Testis (tissue), 3 donors: ENCODE measurements around the gene KISS1R. TPM values are rescaled to one million over a fixed set of nuclear protein-coding genes. Genes with fewer than 3 reads are reported as not detected.

Source experiments
- DNase-seq: peaks from one replicate; pipeline ENCODE4 v3.0.0-alpha.2; 2019
- H3K27ac ChIP-seq, 2 donors: fragments of 200-600 bp; sonication (generic); one replicate each; pipeline ENCODE4 v1.5.1; 2019
- H3K27me3 ChIP-seq: fragments of 200-600 bp; sonication (generic); one replicate; pipeline ENCODE4 v1.5.1; 2019
- H3K36me3 ChIP-seq: fragments of 200-600 bp; sonication (generic); one replicate; pipeline ENCODE4 v1.5.1; 2017; ENCODE audit warnings: low read depth; ENCODE audit errors: missing control alignments
- H3K4me1 ChIP-seq: fragments of 200-600 bp; sonication (generic); one replicate; pipeline ENCODE4 v1.5.1; 2019
- H3K4me3 ChIP-seq, 2 donors: fragments of 200-600 bp; sonication (generic); one replicate each; pipeline ENCODE4 v1.5.1; 2017 to 2019
- H3K9me3 ChIP-seq: fragments of 200-600 bp; sonication (generic); one replicate; pipeline ENCODE4 v1.5.1; 2017
- POLR2A ChIP-seq: fragments of 450-650 bp; IDR thresholded peaks from one replicate; pipeline ENCODE4 v1.6.1; 2017; ENCODE audit warnings: antibody characterized with exemption, mild to moderate bottlenecking, moderate library complexity
- WGBS, 2 donors: methylation state at CpG; one replicate each; pipeline ENCODE4 v1.1.5; 2018; 5-methylcytosine and 5-hydroxymethylcytosine counted together
- intact Hi-C: fragments of 100-400 bp; cut with DNase I; formaldehyde crosslinking; loops from one replicate; pipeline ENCODE4 v1.15.1; 2023; ENCODE audit warnings: low total_unique reads
- polyA plus RNA-seq: library from polyadenylated mRNA; stranded (reverse); fragments of 350-450 nt; fragmentation: Illumina TruSeq; extraction: RNeasy Lipid Tissue Mini Kit (QIAGEN cat#74804); gene quantifications from one replicate; pipeline ENCODE4 v1.2.3, GENCODE V29; 2014; ENCODE audit warnings: low read depth, low replicate concordance; ENCODE audit not compliant: insufficient read depth
- total RNA-seq, 2 donors: library from RNA; depleted of rRNA; stranded (reverse); fragments of >200 nt; gene quantifications; one replicate each; pipeline ENCODE4 v1.2.3, GENCODE V29; 2016
- TF ChIP-seq, protein P1 (sequence below), 3 experiments: fragments of 450-650 bp in 2 of 3; fragments of 200-600 bp in 1 of 3; sonication (generic) in 1 of 3; IDR thresholded peaks; one replicate each; pipeline ENCODE4 v1.5.1; 2016 to 2019; ENCODE audit warnings: antibody characterized with exemption in 3 of 3, mild to moderate bottlenecking in 2 of 3, moderate library complexity in 1 of 3

KISS1R gene
- total and polyA plus RNA-seq, 3 donors from 2014 or later = not detected

DNA sequence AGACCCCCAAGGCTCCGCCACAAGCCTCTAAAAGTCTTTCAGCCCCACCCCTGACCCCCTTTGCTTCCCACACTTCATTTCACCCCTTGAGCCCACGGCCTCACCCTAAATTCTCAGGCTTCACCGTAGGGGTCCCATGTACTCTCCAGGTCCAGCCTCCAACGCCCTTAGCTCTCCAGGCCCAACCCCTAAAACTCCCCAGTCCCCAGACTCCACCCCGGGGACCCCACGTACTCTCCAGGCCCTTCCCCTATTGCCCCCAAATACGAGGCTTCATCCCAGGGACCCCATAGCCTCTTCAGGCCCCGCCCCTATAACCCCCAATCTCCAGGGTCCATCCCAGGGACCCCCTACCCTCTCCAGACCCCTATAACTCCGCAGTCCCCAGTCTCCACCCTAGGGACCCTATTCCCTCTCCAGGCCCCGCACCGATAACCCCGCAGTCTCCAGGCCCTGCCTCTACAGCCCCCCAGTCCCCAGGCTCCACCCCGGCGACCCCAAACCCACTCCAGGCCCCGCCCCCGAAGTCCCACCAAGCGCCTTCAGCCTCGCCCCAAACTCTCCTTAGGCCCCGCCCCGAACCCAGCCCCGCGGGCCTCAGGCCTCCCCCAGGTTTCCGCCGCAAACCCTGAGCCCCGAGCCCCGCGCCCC lies 24.8 kb upstream of the KISS1R start:
- WGBS, 2 donors = 5 to 7% methylated on average over 19 to 23 of the region's 27 CpGs
- DNase-seq = no peak
- H3K27ac ChIP-seq = peak overlapping the region; percentile 88 to 93
- peaks cover 4% of the 10 kb centered on the region for H3K4me1 ChIP-seq
- H3K9me3 ChIP-seq = no peaks in the 10 kb centered on the region
- no peaks in the 10 kb centered on the region for H3K36me3 ChIP-seq
- no peaks in the 10 kb centered on the region for H3K27me3 ChIP-seq
- TF ChIP-seq POLR2A = no peak
- TF ChIP-seq, protein P1, sequence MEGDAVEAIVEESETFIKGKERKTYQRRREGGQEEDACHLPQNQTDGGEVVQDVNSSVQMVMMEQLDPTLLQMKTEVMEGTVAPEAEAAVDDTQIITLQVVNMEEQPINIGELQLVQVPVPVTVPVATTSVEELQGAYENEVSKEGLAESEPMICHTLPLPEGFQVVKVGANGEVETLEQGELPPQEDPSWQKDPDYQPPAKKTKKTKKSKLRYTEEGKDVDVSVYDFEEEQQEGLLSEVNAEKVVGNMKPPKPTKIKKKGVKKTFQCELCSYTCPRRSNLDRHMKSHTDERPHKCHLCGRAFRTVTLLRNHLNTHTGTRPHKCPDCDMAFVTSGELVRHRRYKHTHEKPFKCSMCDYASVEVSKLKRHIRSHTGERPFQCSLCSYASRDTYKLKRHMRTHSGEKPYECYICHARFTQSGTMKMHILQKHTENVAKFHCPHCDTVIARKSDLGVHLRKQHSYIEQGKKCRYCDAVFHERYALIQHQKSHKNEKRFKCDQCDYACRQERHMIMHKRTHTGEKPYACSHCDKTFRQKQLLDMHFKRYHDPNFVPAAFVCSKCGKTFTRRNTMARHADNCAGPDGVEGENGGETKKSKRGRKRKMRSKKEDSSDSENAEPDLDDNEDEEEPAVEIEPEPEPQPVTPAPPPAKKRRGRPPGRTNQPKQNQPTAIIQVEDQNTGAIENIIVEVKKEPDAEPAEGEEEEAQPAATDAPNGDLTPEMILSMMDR (IDR thresholded peaks at IDR 0.05) = no peak
- peak overlapping the region; percentile 81 to 90 for H3K4me3 ChIP-seq
- intact Hi-C loops = no loop called here

DNA sequence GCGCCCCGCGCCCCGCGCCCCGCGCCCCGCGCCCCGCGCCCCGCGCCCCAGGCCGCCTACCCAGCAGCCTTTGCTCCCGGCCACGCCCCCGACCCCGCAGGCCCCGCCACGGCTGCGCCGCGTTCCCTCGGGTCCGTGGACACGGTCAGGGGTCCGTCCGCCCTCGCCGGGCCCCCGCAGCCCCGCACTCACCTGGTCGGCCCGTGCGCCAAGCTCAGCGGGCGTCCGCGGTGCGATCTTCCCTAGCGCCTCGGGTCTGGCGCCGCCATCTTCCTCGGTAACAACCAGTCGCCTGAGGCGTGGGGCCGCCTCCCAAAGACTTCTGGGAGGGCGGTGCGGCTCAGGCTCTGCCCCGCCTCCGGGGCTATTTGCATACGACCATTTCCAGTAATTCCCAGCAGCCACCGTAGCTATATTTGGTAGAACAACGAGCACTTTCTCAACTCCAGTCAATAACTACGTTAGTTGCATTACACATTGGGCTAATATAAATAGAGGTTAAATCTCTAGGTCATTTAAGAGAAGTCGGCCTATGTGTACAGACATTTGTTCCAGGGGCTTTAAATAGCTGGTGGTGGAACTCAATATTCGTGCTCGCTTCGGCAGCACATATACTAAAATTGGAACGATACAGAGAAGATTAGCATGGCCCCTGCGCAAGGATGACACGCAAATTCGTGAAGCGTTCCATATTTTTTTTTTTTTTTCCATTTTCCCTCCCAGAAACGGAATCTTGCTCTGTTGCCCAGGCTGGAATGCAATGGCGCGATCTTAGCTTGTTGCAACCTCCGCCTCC lies 24.0 kb upstream of the KISS1R start, which contains the start of the genes MED16 and RNU6-9:
TSS of gene MED16 (minus strand) at position 294 of the 796 bp plus-strand sequence. CDS start 2,056 bp downstream, outside the sequence.
TSS of gene RNU6-9 (plus strand) at position 591 of the 796 bp plus-strand sequence.
- WGBS, 2 donors = 0 to 1% methylated on average over 21 to 60 of the region's 69 CpGs
- H3K27me3 ChIP-seq = no peaks in the 10 kb centered on the region
- no peaks in the 10 kb centered on the region for H3K36me3 ChIP-seq
- H3K4me3 ChIP-seq = peak within 1 kb of the TSS; percentile 81 to 90
- peak; percentile 96 for DNase-seq
- peaks cover 4% of the 10 kb centered on the region for H3K4me1 ChIP-seq
- no peaks in the 10 kb centered on the region for H3K9me3 ChIP-seq
- peak within 1 kb of the TSS; percentile 88 to 93 for H3K27ac ChIP-seq
- intact Hi-C loops = no loop called here
- TF ChIP-seq, protein P1 (IDR thresholded peaks at IDR 0.05) = peak in 2 of 3 experiments; percentile 2 to 4
- peak; percentile 39 for TF ChIP-seq POLR2A

DNA sequence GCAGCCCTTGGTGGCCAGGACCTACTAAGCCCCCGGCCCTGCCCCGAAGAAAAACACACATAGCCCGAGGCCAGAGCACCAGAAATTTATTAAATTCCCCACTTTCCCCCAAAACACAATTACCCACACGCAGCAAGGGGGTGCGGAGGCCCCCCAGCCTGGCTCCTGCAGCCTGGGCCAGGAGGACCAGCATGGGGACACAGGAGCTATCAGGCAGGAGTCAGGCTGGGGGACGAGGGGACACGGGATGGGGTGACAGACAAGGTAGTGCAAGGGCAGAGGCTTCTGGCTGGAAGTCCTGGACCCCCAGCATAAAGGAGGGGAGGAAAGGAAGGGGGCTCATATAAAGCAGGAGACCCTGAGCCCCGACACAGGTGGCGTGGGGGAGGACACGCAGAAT lies 20.7 kb upstream of the KISS1R start:
- Histone ChIP-seq H3K9me3 (no peaks in the 10 kb centered on the region), H3K27ac (no peak overlapping the region), H3K36me3 (no peaks in the 10 kb centered on the region), H3K4me1 (peaks cover 4% of the 10 kb centered on the region), H3K27me3 (no peaks in the 10 kb centered on the region), H3K4me3 (no peak overlapping the region)
- WGBS, 2 donors = 89 to 95% methylated on average over 7 to 10 of the region's 10 CpGs
- TF ChIP-seq POLR2A = no peak
- intact Hi-C loops = no loop called here
- DNase-seq = no peak

DNA sequence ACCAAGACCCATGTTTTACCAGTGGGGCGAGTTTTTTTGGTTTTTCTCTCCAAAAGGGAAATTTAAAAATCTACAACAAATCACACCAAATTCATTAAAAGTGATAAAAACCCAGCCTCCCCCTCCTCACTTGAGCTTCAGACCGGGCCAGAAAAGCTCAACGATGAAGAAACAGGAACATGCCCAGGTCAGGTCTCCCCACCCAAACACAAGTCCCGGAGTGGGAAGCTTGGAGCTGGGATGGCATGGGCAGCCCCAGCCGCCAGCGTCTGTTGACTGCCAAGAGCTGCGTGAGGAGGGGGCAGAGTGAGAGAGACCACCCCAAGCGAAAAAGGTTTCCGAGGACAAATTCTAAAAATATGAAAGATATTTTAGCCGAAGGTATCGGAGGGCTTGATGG lies 20.1 kb upstream of the KISS1R start:
- intact Hi-C loops = no loop called here
- 88 to 89% methylated on average over 11 of the region's 11 CpGs for WGBS, 2 donors
- Histone ChIP-seq H3K27ac (no peak overlapping the region), H3K4me1 (peaks cover 1% of the 10 kb centered on the region), H3K36me3 (no peaks in the 10 kb centered on the region), H3K9me3 (no peaks in the 10 kb centered on the region), H3K4me3 (no peak overlapping the region), H3K27me3 (no peaks in the 10 kb centered on the region)
- no peak for DNase-seq
- no peak for TF ChIP-seq POLR2A
- TF ChIP-seq, protein P1 (IDR thresholded peaks at IDR 0.05) = no peak

DNA sequence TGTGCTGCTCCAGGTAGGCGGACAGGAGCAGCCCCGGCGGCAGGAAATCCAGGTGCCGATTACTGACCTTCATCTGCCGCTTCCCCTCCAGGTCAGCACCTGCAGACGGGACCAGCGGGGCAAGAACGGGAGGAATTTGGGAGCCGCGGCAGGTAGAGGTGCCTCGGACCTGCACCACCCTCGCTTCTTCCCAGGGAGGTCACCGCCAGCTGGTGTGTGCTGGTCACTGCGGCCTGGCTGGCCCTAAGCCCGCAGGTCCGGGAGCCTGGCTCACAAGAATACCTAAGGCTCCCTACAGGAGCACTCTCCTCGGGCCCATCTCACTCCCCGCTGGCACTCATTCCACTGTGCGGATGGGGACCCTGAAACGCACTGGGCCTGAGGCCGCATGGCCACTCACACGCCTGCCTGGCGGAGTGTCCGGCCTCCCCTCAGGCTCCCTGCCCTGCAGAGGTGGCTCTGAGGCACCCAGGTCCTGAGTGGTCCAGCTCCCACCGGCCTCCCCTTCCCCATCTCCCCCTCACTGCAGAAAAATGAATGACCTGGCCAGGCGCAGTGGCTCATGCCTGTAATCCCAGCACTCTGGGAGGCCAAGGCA lies 19.6 kb upstream of the KISS1R start:
- no peaks in the 10 kb centered on the region for H3K9me3 ChIP-seq
- DNase-seq = no peak
- H3K27me3 ChIP-seq = no peaks in the 10 kb centered on the region
- H3K36me3 ChIP-seq = no peaks in the 10 kb centered on the region
- no peak overlapping the region for H3K27ac ChIP-seq
- H3K4me1 ChIP-seq = no peaks in the 10 kb centered on the region
- intact Hi-C loops = no loop called here
- no peak overlapping the region for H3K4me3 ChIP-seq
- TF ChIP-seq, protein P1 (IDR thresholded peaks at IDR 0.05) = no peak
- TF ChIP-seq POLR2A = no peak
- WGBS, 2 donors = 92 to 93% methylated on average over 22 to 25 of the region's 26 CpGs
